SK-N-SH (cell line): Measurements from ENCODE around the gene KRTAP22-2.

Experiments
- EP300 ChIP-seq, 2 experiments: IDR thresholded peaks; 2 replicates each; pipeline versions ENCODE4 v1.4.0 to v1.6.1; 2012; ENCODE audit warnings: borderline replicate concordance in 1 of 2, low read depth in 1 of 2, low read length in 1 of 2
- GABPA ChIP-seq: IDR thresholded peaks from 2 replicates; pipeline ENCODE4 v1.4.0; 2012; ENCODE audit warnings: low read depth, mild to moderate bottlenecking
- MXI1 ChIP-seq: IDR thresholded peaks from 2 replicates; pipeline ENCODE4 v1.6.1; 2012; ENCODE audit warnings: mild to moderate bottlenecking, low read depth, low read length, improper control_type of control experiment
- POLR2AphosphoS5 ChIP-seq: IDR thresholded peaks from 2 replicates; pipeline ENCODE4 v1.6.1; 2012; ENCODE audit warnings: low read depth, low read length
- RAD21 ChIP-seq: IDR thresholded peaks from 2 replicates; pipeline ENCODE4 v1.6.1; 2012; ENCODE audit warnings: mild to moderate bottlenecking, low read length
- TAF1 ChIP-seq: IDR thresholded peaks from 2 replicates; pipeline ENCODE4 v1.6.1; 2012; ENCODE audit warnings: low read depth, mild to moderate bottlenecking, low read length, moderate library complexity, borderline replicate concordance
- TCF12 ChIP-seq: IDR thresholded peaks from 2 replicates; pipeline ENCODE4 v1.4.0; 2012
- TEAD4 ChIP-seq: IDR thresholded peaks from 2 replicates; pipeline ENCODE4 v1.4.0; 2012; ENCODE audit warnings: mild to moderate bottlenecking, borderline replicate concordance; ENCODE audit not compliant: insufficient read depth
- TF ChIP-seq, protein P1 (sequence below): IDR thresholded peaks from 2 replicates; pipeline ENCODE4 v1.4.0; 2012; ENCODE audit warnings: low read depth, borderline replicate concordance
- TF ChIP-seq, protein P2 (sequence below): fragments of 200-600 bp; sonication (generic); IDR thresholded peaks from 2 replicates; pipeline ENCODE4 v1.6.1; 2017; ENCODE audit warnings: antibody characterized with exemption, mild to moderate bottlenecking, moderate library complexity
- TF ChIP-seq, protein P3 (sequence below): fragments of 150-350 bp; IDR thresholded peaks from 2 replicates; pipeline ENCODE4 v1.6.1; 2017; ENCODE audit warnings: antibody characterized with exemption, low read length, low read depth, borderline replicate concordance
- TF ChIP-seq, protein P4 (sequence below): IDR thresholded peaks from 2 replicates; pipeline ENCODE4 v1.4.0; 2012; ENCODE audit warnings: low read depth, borderline replicate concordance

DNA sequence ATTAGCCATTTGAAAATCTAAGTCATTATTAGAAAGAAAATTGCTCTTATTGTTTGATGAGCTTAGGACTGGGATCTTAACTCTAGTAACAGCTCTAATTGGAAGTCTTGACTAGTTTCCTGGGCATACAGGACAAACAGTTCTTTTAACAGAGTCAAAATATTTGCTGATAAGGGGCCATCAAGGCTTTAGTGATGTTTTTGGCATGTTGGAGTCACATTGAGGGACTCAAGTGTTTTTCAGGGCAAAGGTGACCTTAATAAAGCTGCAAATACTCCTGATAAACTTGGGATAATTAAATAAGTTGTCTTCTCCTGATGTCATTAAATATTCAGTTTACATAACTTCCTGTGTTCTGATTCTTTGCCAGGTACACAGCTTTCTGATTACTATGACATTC lies 22.6 kb downstream of the KRTAP22-2 start:
- TF ChIP-seq, protein P1, sequence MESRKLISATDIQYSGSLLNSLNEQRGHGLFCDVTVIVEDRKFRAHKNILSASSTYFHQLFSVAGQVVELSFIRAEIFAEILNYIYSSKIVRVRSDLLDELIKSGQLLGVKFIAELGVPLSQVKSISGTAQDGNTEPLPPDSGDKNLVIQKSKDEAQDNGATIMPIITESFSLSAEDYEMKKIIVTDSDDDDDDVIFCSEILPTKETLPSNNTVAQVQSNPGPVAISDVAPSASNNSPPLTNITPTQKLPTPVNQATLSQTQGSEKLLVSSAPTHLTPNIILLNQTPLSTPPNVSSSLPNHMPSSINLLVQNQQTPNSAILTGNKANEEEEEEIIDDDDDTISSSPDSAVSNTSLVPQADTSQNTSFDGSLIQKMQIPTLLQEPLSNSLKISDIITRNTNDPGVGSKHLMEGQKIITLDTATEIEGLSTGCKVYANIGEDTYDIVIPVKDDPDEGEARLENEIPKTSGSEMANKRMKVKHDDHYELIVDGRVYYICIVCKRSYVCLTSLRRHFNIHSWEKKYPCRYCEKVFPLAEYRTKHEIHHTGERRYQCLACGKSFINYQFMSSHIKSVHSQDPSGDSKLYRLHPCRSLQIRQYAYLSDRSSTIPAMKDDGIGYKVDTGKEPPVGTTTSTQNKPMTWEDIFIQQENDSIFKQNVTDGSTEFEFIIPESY: no peak
- TF ChIP-seq RAD21 (no peak), TCF12 (no peak), MXI1 (no peak), GABPA (no peak), TEAD4 (no peak), EP300 (IDR thresholded peaks at IDR 0.05; ENCODE audit: borderline replicate concordance in 1 of 2, low read depth in 1 of 2, low read length in 1 of 2) (no peak), POLR2AphosphoS5 (no peak), TAF1 (no peak)
- TF ChIP-seq, protein P2, sequence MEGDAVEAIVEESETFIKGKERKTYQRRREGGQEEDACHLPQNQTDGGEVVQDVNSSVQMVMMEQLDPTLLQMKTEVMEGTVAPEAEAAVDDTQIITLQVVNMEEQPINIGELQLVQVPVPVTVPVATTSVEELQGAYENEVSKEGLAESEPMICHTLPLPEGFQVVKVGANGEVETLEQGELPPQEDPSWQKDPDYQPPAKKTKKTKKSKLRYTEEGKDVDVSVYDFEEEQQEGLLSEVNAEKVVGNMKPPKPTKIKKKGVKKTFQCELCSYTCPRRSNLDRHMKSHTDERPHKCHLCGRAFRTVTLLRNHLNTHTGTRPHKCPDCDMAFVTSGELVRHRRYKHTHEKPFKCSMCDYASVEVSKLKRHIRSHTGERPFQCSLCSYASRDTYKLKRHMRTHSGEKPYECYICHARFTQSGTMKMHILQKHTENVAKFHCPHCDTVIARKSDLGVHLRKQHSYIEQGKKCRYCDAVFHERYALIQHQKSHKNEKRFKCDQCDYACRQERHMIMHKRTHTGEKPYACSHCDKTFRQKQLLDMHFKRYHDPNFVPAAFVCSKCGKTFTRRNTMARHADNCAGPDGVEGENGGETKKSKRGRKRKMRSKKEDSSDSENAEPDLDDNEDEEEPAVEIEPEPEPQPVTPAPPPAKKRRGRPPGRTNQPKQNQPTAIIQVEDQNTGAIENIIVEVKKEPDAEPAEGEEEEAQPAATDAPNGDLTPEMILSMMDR: no peak
- TF ChIP-seq, protein P3, sequence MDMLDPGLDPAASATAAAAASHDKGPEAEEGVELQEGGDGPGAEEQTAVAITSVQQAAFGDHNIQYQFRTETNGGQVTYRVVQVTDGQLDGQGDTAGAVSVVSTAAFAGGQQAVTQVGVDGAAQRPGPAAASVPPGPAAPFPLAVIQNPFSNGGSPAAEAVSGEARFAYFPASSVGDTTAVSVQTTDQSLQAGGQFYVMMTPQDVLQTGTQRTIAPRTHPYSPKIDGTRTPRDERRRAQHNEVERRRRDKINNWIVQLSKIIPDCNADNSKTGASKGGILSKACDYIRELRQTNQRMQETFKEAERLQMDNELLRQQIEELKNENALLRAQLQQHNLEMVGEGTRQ: no peak
- TF ChIP-seq, protein P4, sequence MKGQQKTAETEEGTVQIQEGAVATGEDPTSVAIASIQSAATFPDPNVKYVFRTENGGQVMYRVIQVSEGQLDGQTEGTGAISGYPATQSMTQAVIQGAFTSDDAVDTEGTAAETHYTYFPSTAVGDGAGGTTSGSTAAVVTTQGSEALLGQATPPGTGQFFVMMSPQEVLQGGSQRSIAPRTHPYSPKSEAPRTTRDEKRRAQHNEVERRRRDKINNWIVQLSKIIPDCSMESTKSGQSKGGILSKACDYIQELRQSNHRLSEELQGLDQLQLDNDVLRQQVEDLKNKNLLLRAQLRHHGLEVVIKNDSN: no peak
